Nephron (organoid): ENCODE measurements around the gene WDR93.

Source experiments
- H3K27ac Mint-ChIP-seq, 3 experiments: 2 replicates each; pipeline ENCODE4 v1.8.0; 2020; ENCODE audit warnings: mixed read lengths in 3 of 3, mild to moderate bottlenecking in 2 of 3, moderate library complexity in 1 of 3
- H3K27me3 Mint-ChIP-seq: 2 replicates; pipeline ENCODE4 v1.8.0; 2021; ENCODE audit warnings: low read depth, mild to moderate bottlenecking, moderate library complexity, mixed read lengths
- H3K36me3 Mint-ChIP-seq: 2 replicates; pipeline ENCODE4 v1.8.0; 2020; ENCODE audit warnings: low read depth, mixed read lengths
- H3K4me1 Mint-ChIP-seq: 2 replicates; pipeline ENCODE4 v1.8.0; 2020; ENCODE audit warnings: mixed read lengths
- H3K4me3 Mint-ChIP-seq, 3 experiments: 2 replicates each; pipeline ENCODE4 v1.8.0; 2020; ENCODE audit warnings: mild to moderate bottlenecking in 3 of 3, mixed read lengths in 3 of 3, moderate library complexity in 2 of 3
- H3K9me3 Mint-ChIP-seq: 2 replicates; pipeline ENCODE4 v1.8.0; 2020; ENCODE audit warnings: mixed read lengths
- TF ChIP-seq, protein P1 (sequence below), 3 experiments: fragments of 200-600 bp; sonication (generic); IDR thresholded peaks; one replicate each; pipeline ENCODE4 v1.5.0; 2021; ENCODE audit warnings: antibody characterized with exemption in 3 of 3; ENCODE audit not compliant: unreplicated experiment in 3 of 3

The WDR93 gene

DNA sequence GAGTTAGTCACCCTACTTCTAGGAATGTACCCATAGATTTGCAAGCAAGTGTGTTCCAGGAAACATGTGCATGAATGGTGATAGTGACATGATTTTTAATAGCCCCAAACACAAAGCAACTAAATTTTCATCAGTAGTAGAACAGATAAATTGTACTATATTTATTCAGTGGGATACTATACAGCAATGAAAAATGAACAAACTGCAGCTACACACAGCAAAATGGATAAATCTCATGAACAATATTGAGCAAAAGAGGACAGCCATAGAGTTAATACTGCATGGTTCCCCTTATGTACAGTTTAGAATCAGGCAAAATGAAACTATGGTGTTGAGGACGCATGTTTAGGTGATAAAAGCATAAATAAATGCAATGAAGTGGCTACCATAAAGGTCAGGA is 34.5 kb downstream of the WDR93 start:
- Mint-ChIP-seq H3K4me1 (no peaks in the 10 kb centered on the region), H3K4me3 (no peak overlapping the region), H3K27me3 (peaks cover 14% of the 10 kb centered on the region), H3K36me3 (no peaks in the 10 kb centered on the region), H3K27ac (no peak overlapping the region), H3K9me3 (peaks cover 7% of the 10 kb centered on the region)
- TF ChIP-seq, protein P1, sequence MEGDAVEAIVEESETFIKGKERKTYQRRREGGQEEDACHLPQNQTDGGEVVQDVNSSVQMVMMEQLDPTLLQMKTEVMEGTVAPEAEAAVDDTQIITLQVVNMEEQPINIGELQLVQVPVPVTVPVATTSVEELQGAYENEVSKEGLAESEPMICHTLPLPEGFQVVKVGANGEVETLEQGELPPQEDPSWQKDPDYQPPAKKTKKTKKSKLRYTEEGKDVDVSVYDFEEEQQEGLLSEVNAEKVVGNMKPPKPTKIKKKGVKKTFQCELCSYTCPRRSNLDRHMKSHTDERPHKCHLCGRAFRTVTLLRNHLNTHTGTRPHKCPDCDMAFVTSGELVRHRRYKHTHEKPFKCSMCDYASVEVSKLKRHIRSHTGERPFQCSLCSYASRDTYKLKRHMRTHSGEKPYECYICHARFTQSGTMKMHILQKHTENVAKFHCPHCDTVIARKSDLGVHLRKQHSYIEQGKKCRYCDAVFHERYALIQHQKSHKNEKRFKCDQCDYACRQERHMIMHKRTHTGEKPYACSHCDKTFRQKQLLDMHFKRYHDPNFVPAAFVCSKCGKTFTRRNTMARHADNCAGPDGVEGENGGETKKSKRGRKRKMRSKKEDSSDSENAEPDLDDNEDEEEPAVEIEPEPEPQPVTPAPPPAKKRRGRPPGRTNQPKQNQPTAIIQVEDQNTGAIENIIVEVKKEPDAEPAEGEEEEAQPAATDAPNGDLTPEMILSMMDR (IDR thresholded peaks at IDR 0.05; ENCODE audit: unreplicated experiment in 3 of 3), result no peak

DNA sequence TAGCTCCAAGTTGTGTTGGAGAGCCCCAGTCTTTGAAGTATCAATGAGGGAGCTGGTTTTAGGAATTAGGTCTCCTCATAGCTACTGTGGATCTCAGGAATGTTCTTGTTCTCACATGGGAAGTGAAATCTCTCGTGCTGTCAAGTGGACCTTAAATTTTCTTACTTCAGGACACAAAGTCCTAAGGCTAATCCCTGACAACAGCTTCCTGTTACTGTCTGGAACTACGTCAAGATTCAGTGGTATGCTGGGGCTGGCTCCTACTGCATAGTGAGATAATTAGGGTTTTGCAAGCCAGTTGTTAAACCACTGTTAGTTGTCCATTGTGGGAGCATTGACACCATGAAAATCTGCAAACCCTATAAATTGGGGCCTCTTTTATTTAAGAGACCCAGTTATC is 37.6 kb downstream of the WDR93 start:
- Mint-ChIP-seq H3K4me3 (no peak overlapping the region), H3K27me3 (peaks cover 19% of the 10 kb centered on the region), H3K4me1 (no peaks in the 10 kb centered on the region), H3K27ac (no peak overlapping the region), H3K36me3 (no peaks in the 10 kb centered on the region), H3K9me3 (no peaks in the 10 kb centered on the region)
- TF ChIP-seq, protein P1 (IDR thresholded peaks at IDR 0.05; ENCODE audit: unreplicated experiment in 3 of 3), result no peak

DNA sequence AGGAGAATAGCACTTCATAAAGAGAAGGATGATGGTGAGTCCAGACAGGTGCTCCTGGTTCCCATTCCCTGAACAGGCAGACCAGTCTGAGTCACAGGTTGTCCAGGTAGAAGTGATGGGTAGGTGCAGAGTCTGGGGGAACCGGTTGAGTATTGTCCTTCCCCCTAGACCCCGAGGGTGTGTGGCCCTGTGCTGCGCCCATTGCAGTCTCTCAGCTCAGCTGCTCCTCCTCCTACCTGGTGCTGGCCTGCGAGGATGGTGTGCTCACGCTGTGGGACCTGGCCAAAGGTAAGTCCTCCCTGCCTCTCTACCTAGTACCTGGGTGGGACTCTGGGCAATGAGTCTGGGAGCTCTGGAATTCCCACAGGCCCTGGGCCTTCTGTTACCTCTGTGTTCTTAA is 40.7 kb downstream of the WDR93 start:
- TF ChIP-seq, protein P1 (IDR thresholded peaks at IDR 0.05; ENCODE audit: unreplicated experiment in 3 of 3), result no peak
- H3K36me3 Mint-ChIP-seq, result no peaks in the 10 kb centered on the region
- H3K27me3 Mint-ChIP-seq, result peaks cover 29% of the 10 kb centered on the region
- no peaks in the 10 kb centered on the region for H3K9me3 Mint-ChIP-seq
- H3K27ac Mint-ChIP-seq, result no peak overlapping the region
- H3K4me1 Mint-ChIP-seq, result no peaks in the 10 kb centered on the region
- H3K4me3 Mint-ChIP-seq, result no peak overlapping the region

DNA sequence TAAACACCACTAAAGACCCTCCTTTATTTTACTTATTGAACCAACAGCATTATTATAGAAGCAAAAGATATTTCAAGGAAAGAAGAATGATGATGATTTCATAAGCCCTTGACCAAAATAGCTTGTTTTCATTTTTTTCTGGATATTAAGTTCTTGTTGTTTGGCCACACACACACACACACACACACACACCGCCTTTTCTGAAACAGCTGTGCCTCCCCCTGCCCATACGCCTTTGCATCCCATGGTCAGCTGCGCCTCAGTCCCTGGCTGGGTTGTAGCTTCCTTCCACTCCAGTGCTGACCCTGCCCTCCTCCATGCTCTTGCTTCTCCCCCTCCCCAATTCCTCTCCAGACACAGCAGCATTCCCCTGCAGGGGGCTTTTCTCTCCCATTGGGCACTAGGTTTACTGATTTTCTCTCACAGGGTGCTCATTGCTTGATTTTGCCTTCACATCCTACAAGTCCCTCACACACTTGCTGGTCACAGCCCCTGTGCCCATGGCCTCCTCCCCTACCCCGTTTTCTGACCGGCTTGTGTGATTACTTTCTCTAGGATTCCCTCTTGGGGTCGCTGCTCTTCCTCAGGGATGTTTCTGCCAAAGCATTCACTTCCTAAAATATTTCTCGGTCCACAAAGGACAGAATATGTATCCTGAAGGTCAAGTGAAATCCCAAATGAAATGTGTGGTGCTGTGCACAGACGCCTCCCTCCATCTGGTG is 42.0 kb downstream of the WDR93 start:
- H3K36me3 Mint-ChIP-seq, result no peaks in the 10 kb centered on the region
- H3K27ac Mint-ChIP-seq, result no peak overlapping the region
- peaks cover 36% of the 10 kb centered on the region for H3K27me3 Mint-ChIP-seq
- TF ChIP-seq, protein P1 (IDR thresholded peaks at IDR 0.05; ENCODE audit: unreplicated experiment in 3 of 3), result no peak
- peaks cover 4% of the 10 kb centered on the region for H3K4me1 Mint-ChIP-seq
- no peak overlapping the region for H3K4me3 Mint-ChIP-seq
- no peaks in the 10 kb centered on the region for H3K9me3 Mint-ChIP-seq

DNA sequence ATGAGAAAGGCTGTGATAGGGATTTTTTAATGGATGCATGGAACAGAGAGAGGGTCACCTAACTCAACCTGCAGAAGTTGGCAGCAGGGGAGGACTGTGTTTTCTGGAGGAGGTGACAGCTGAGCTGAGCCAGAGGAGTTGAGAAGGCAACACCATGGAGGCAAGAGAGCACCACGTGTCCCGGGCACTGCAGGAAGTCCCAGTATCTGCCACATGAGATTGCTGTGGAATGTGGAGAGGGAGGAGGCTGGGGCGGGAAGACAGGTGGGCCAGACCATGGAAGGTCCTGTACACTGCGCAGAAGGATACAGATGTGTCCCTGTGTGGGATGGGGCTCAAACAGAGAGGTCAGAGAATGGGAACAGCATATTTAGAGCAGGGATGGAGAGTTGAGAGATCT is 45.2 kb downstream of the WDR93 start:
- H3K36me3 Mint-ChIP-seq, result no peaks in the 10 kb centered on the region
- H3K27me3 Mint-ChIP-seq, result peaks cover 36% of the 10 kb centered on the region

More for the DNA sequence above, 45.2 kb downstream of the WDR93 start:
- H3K9me3 Mint-ChIP-seq, result no peaks in the 10 kb centered on the region
- H3K4me1 Mint-ChIP-seq, result peaks cover 4% of the 10 kb centered on the region
- H3K27ac Mint-ChIP-seq, result no peak overlapping the region
- TF ChIP-seq, protein P1 (IDR thresholded peaks at IDR 0.05; ENCODE audit: unreplicated experiment in 3 of 3), result no peak
- no peak overlapping the region for H3K4me3 Mint-ChIP-seq
